K562 (cell line): ENCODE measurements around the gene PTTG1IP. TPM values are rescaled to one million over a fixed set of nuclear protein-coding genes. Genes with fewer than 3 reads are reported as not detected.
A peak's percentile ranks its signal among the peaks of the same experiment; 100 is the strongest.

Experiments used
- L3MBTL2 ChIP-seq: fragments of 450-650 bp; IDR thresholded peaks from 2 replicates; pipeline ENCODE4 v1.6.1; 2016; ENCODE audit warnings: mild to moderate bottlenecking, moderate library complexity
- TEAD2 ChIP-seq: fragments of 450-650 bp; IDR thresholded peaks from 2 replicates; pipeline ENCODE4 v1.6.1; 2016; ENCODE audit warnings: missing genetic modification characterization, control low read depth, missing compliant biosample characterization
- ZNF589 ChIP-seq: fragments of 200-800 bp; sonication (Bioruptor generic); IDR thresholded peaks from 2 replicates; pipeline ENCODE4 v1.6.1; 2016; ENCODE audit warnings: low read depth, missing genetic modification characterization, missing compliant biosample characterization
- ZNF699 ChIP-seq: fragments of 250-450 bp; sonication (Bioruptor Pico); IDR thresholded peaks from 2 replicates; pipeline ENCODE4 v1.8.0; 2021; ENCODE audit warnings: mild to moderate bottlenecking, moderate library complexity; ENCODE audit not compliant: insufficient replicate concordance
- polyA plus RNA-seq, 8 experiments: library from polyadenylated mRNA; depleted of rRNA in 4 of 8; stranded (reverse) in 5 of 8; unstranded in 3 of 8; fragments of >200 nt; fragmentation: Nextera tagmentation in 2 of 8; fragmentation: Illumina TruSeq in 1 of 8; extraction: Ambion mirVana in 2 of 8; extraction: Trizol in 1 of 8; gene quantifications; 2 replicates each; pipeline versions ENCODE4 v1.2.1 to v1.2.3, GENCODE V29; 2011 to 2014; ENCODE audit warnings: inconsistent platforms in 1 of 8, missing spikeins in 1 of 8
- total RNA-seq, 7 experiments: library from RNA; depleted of rRNA in 6 of 7; stranded (reverse); fragments of >200 nt in 6 of 7; fragmentation: Illumina TruSeq in 2 of 7; extraction: Trizol in 2 of 7; gene quantifications; 2 replicates each; pipeline versions ENCODE4 v1.2.1 to v1.2.3, GENCODE V29; 2011 to 2021; ENCODE audit warnings: low replicate concordance in 1 of 7
- TF ChIP-seq, protein P1 (sequence below): fragments of 250-450 bp; sonication (Bioruptor Pico); IDR thresholded peaks from 2 replicates; pipeline ENCODE4 v1.4.0; 2020; ENCODE audit warnings: mild to moderate bottlenecking, moderate library complexity
- TF ChIP-seq, protein P2 (sequence below), 3 experiments: fragments of 200-800 bp in 1 of 3; fragments of 250-450 bp in 1 of 3; fragments of 450-650 bp in 1 of 3; sonication (Bioruptor Pico) in 1 of 3; sonication (Bioruptor generic) in 1 of 3; formaldehyde crosslinking in 1 of 3; IDR thresholded peaks; 2 replicates each; pipeline versions ENCODE4 v1.6.1 to v1.8.0; 2016 to 2022; ENCODE audit warnings: mild to moderate bottlenecking in 2 of 3, missing genetic modification characterization in 2 of 3, missing compliant biosample characterization in 1 of 3, moderate library complexity in 1 of 3

The PTTG1IP gene
- total and polyA plus RNA-seq, 9 of the 15 experiments (the other 6 are each of a cell fraction or from before 2014, with no cell fraction given), result 5.0 to 99.3 (median 82.4) TPM

DNA sequence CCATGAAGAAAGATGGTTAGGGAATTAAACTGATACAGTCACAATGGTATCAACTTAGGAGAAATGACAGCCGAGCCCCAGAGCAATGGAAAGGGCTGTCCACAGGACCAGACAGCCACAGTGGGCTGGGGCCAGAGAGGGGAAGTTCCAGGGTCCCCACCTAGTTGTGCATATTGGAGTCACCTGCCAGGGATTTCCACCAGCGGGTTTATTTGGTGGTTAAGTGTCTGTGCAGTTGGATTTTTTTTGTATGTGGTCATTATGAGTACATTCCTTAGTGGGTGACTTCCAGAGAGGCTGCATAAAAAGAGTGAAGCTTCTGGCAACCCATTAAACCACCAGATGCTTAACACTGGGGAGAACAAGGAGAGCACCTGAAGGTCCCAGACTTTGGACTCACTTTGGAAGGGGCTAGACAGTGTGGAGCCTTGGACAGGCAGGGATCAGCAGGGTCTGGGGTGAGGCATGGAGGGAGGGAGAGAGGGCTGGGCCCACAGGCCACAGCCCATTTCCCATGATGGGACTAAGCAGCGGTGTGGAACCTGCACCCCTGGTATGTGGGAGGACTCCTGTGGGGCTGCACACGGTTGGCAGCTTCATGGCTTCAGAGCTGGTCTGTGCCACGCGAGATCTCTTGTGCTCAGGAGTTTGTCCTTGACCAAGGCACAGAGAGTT is 7.8 kb upstream of the PTTG1IP start (continued):
- peak; percentile 31; the same call in 1 of the 2 replicates for TF ChIP-seq ZNF589
- TF ChIP-seq, protein P1, sequence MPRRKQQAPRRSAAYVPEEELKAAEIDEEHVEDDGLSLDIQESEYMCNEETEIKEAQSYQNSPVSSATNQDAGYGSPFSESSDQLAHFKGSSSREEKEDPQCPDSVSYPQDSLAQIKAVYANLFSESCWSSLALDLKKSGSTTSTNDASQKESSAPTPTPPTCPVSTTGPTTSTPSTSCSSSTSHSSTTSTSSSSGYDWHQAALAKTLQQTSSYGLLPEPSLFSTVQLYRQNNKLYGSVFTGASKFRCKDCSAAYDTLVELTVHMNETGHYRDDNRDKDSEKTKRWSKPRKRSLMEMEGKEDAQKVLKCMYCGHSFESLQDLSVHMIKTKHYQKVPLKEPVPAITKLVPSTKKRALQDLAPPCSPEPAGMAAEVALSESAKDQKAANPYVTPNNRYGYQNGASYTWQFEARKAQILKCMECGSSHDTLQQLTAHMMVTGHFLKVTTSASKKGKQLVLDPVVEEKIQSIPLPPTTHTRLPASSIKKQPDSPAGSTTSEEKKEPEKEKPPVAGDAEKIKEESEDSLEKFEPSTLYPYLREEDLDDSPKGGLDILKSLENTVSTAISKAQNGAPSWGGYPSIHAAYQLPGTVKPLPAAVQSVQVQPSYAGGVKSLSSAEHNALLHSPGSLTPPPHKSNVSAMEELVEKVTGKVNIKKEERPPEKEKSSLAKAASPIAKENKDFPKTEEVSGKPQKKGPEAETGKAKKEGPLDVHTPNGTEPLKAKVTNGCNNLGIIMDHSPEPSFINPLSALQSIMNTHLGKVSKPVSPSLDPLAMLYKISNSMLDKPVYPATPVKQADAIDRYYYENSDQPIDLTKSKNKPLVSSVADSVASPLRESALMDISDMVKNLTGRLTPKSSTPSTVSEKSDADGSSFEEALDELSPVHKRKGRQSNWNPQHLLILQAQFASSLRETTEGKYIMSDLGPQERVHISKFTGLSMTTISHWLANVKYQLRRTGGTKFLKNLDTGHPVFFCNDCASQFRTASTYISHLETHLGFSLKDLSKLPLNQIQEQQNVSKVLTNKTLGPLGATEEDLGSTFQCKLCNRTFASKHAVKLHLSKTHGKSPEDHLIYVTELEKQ (CRISPR knock-in tag), result no peak
- no peak for TF ChIP-seq ZNF699 (CRISPR knock-in tag)
- TF ChIP-seq, protein P2, sequence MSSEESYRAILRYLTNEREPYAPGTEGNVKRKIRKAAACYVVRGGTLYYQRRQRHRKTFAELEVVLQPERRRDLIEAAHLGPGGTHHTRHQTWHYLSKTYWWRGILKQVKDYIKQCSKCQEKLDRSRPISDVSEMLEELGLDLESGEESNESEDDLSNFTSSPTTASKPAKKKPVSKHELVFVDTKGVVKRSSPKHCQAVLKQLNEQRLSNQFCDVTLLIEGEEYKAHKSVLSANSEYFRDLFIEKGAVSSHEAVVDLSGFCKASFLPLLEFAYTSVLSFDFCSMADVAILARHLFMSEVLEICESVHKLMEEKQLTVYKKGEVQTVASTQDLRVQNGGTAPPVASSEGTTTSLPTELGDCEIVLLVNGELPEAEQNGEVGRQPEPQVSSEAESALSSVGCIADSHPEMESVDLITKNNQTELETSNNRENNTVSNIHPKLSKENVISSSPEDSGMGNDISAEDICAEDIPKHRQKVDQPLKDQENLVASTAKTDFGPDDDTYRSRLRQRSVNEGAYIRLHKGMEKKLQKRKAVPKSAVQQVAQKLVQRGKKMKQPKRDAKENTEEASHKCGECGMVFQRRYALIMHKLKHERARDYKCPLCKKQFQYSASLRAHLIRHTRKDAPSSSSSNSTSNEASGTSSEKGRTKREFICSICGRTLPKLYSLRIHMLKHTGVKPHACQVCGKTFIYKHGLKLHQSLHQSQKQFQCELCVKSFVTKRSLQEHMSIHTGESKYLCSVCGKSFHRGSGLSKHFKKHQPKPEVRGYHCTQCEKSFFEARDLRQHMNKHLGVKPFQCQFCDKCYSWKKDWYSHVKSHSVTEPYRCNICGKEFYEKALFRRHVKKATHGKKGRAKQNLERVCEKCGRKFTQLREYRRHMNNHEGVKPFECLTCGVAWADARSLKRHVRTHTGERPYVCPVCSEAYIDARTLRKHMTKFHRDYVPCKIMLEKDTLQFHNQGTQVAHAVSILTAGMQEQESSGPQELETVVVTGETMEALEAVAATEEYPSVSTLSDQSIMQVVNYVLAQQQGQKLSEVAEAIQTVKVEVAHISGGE (CRISPR knock-in tag; IDR thresholded peaks at IDR 0.05), result 0 out of 6 replicates have a peak, but pooled peaks of 1 of the 3 experiments have one; percentile 11
- TF ChIP-seq L3MBTL2, result 0 out of 2 replicates have a peak, but pooled peaks have one; percentile 29
- TF ChIP-seq TEAD2 (tag), result no peak
